SK-N-SH treated with all-trans-retinoic acid at 6 μM for 48 hours (cell line): Measurements from ENCODE around the gene CNNM1.

Source experiments
- ATAC-seq: fragments of 200-7000 bp; cut with Tn5 transposase; 3 replicates; pipeline ENCODE4 v1.9.1; 2020; ENCODE audit warnings: mild to moderate bottlenecking, moderate library complexity
- ARNTL ChIP-seq: fragments of 450-650 bp; formaldehyde crosslinking; IDR thresholded peaks from 2 replicates; pipeline ENCODE4 v1.5.0; 2020; ENCODE audit warnings: low read depth, mild to moderate bottlenecking, moderate library complexity, borderline replicate concordance
- BACH2 ChIP-seq: fragments of 250-450 bp; sonication (Bioruptor Pico); IDR thresholded peaks from 2 replicates; pipeline ENCODE4 v1.9.0; 2021; ENCODE audit warnings: mild to moderate bottlenecking, borderline replicate concordance
- CSDC2 ChIP-seq: fragments of 250-450 bp; sonication (Bioruptor Pico); IDR thresholded peaks from 2 replicates; pipeline ENCODE4 v1.5.0; 2020; ENCODE audit warnings: mild to moderate bottlenecking, moderate library complexity
- GLIS3 ChIP-seq: fragments of 250-450 bp; sonication (Bioruptor Pico); IDR thresholded peaks from 2 replicates; pipeline ENCODE4 v1.5.0; 2020; ENCODE audit warnings: mild to moderate bottlenecking, moderate library complexity
- OSR1 ChIP-seq: fragments of 250-450 bp; sonication (Bioruptor Pico); IDR thresholded peaks from 2 replicates; pipeline ENCODE4 v1.8.0; 2022; ENCODE audit warnings: moderate library complexity, mild to moderate bottlenecking, inconsistent platforms
- PATZ1 ChIP-seq: fragments of 250-450 bp; sonication (Bioruptor Pico); IDR thresholded peaks from 2 replicates; pipeline ENCODE4 v1.8.0; 2020; ENCODE audit warnings: mild to moderate bottlenecking, moderate library complexity, borderline replicate concordance
- PPARA ChIP-seq: fragments of 250-450 bp; sonication (Bioruptor Pico); IDR thresholded peaks from 2 replicates; pipeline ENCODE4 v1.5.0; 2020; ENCODE audit warnings: mild to moderate bottlenecking, borderline replicate concordance
- RARB ChIP-seq: fragments of 250-450 bp; sonication (Bioruptor Pico); IDR thresholded peaks from 2 replicates; pipeline ENCODE4 v1.8.0; 2021; ENCODE audit warnings: mild to moderate bottlenecking, moderate library complexity
- SNAI2 ChIP-seq: fragments of 250-450 bp; sonication (Bioruptor Pico); IDR thresholded peaks from 2 replicates; pipeline ENCODE4 v1.5.0; 2020; ENCODE audit warnings: mild to moderate bottlenecking, moderate library complexity
- TCF4 ChIP-seq: fragments of 250-450 bp; sonication (Bioruptor Pico); IDR thresholded peaks from 2 replicates; pipeline ENCODE4 v1.8.0; 2021; ENCODE audit warnings: mild to moderate bottlenecking, moderate library complexity, borderline replicate concordance
- TOX ChIP-seq: fragments of 250-450 bp; sonication (Bioruptor Pico); IDR thresholded peaks from 2 replicates; pipeline ENCODE4 v1.8.0; 2021; ENCODE audit warnings: mild to moderate bottlenecking, moderate library complexity, borderline replicate concordance
- TSHZ2 ChIP-seq: fragments of 250-450 bp; sonication (Bioruptor Pico); IDR thresholded peaks from 2 replicates; pipeline ENCODE4 v1.5.0; 2020; ENCODE audit warnings: mild to moderate bottlenecking, moderate library complexity
- ZFP3 ChIP-seq: fragments of 250-450 bp; sonication (Bioruptor Pico); IDR thresholded peaks from 2 replicates; pipeline ENCODE4 v1.5.0; 2020; ENCODE audit warnings: mild to moderate bottlenecking, moderate library complexity
- ZNF565 ChIP-seq: fragments of 450-650 bp; formaldehyde crosslinking; conservative IDR thresholded peaks from 2 replicates; pipeline ENCODE4 v1.5.0; 2020; ENCODE audit warnings: low read depth, mild to moderate bottlenecking, moderate library complexity
- ZNF8 ChIP-seq: fragments of 450-650 bp; formaldehyde crosslinking; IDR thresholded peaks from 2 replicates; pipeline ENCODE4 v1.5.0; 2020; ENCODE audit warnings: mild to moderate bottlenecking, moderate library complexity
- TF ChIP-seq, protein P1 (sequence below): fragments of 250-450 bp; sonication (Bioruptor Pico); IDR thresholded peaks from 2 replicates; pipeline ENCODE4 v1.5.1; 2020; ENCODE audit warnings: low read depth, mild to moderate bottlenecking, moderate library complexity

CNNM1 gene

GRCh38 chr10:99365311-99365710, 36.2 kb downstream of the CNNM1 start (continued):
- TF ChIP-seq OSR1 (CRISPR knock-in tag) (no peak), GLIS3 (CRISPR knock-in tag) (no peak), ZFP3 (CRISPR knock-in tag) (no peak)

- TF ChIP-seq TSHZ2 (CRISPR knock-in tag) (no peak), PATZ1 (CRISPR knock-in tag) (no peak), BACH2 (CRISPR knock-in tag) (no peak), ZNF8 (CRISPR knock-in tag) (no peak), ZNF565 (CRISPR knock-in tag) (no peak), TOX (CRISPR knock-in tag) (no peak), CSDC2 (no peak)
- ATAC-seq: no peak
Measured at GRCh38 chr10:99365736-99366135, 36.6 kb downstream of the CNNM1 start.

DNA sequence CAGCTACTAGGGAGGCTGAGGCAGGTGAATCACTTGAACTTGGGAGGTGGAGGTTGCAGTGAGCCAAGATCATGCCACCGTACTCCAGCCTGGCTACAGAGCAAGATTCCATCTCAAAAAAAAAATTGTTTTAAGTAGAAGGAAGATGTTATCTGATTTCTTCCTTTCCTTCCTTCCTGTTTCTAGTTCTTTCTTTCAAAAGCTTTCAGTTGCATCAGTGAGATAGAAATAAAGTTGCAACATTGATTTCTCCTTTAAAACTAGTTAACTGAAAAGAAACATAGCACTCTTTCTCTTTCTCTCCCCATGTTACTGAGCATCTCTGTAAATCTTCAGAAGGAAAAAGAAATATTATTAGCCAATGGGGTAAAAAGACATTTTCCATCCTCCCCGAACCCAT, 37.5 kb downstream of the CNNM1 start:
- no peak for ATAC-seq
- TF ChIP-seq PPARA (CRISPR knock-in tag) (no peak), RARB (CRISPR knock-in tag) (no peak)
- TF ChIP-seq, protein P1, sequence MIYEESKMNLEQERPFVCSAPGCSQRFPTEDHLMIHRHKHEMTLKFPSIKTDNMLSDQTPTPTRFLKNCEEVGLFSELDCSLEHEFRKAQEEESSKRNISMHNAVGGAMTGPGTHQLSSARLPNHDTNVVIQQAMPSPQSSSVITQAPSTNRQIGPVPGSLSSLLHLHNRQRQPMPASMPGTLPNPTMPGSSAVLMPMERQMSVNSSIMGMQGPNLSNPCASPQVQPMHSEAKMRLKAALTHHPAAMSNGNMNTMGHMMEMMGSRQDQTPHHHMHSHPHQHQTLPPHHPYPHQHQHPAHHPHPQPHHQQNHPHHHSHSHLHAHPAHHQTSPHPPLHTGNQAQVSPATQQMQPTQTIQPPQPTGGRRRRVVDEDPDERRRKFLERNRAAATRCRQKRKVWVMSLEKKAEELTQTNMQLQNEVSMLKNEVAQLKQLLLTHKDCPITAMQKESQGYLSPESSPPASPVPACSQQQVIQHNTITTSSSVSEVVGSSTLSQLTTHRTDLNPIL (CRISPR knock-in tag): no peak
- TF ChIP-seq, all 23 proteins: peak for 0

DNA sequence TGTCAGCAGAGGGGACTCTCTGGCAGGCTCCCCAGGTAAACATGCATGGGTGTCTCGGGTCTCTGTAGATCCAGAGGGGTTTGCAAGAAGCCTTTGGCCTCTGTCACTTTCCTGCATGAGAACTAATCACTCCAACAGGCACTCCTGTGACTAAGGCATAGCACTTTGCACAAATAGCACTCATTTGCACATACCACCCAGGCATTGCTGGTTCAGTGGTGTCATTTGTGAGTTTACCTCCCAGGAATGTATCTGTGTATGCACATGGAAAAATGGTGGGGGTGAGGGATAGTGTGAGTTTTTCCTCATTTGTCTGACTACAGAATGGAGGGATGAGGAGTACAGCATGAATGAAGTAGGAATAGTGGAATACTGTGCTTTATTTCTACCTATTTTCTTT, 39.5 kb downstream of the CNNM1 start:
- no peak for ATAC-seq
- TF ChIP-seq TCF4 (no peak), ZFP3 (CRISPR knock-in tag) (no peak), SNAI2 (CRISPR knock-in tag) (no peak), RARB (CRISPR knock-in tag) (no peak)
- TF ChIP-seq, protein P1 (CRISPR knock-in tag): no peak

DNA sequence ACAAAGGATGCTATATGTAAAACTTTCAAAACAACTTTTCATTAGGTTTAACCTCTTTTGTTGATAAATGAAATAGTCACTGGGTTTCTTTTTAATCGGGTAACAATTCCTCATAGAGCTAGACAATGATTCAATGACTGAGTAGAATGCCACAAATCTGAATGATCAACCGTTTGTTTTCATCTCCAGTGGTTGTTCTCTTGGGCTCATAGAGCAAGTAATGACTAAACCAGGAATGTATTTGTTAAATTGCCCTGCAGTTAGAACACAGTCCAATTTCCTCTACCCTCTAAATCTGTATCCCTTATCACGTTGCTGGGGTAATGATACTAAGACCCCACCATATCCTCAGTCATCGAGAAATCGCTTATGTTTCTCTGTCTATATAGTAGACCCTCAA, 40.0 kb downstream of the CNNM1 start:
- no peak for TF ChIP-seq ARNTL (CRISPR knock-in tag)
- no peak for TF ChIP-seq GLIS3 (CRISPR knock-in tag)
- ATAC-seq: no peak

DNA sequence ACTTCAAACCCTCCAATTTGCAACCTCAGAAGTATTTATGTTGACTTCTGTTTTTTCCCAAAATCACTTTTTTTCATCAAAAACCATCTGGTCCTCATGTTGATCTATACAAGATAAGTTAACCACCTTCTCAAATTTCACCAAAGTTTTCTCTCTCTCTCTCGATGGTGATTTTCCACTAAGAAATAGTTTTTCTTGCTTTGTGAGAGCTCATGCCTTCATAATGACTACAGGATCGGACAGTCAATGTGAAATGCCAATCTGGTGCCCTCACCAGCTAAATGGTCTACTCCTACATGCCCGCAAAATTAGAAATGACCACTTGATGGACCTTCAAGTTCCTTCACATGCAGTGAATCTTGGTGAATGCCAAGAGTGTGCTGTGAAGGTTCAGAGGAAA, 40.4 kb downstream of the CNNM1 start:
- no peak for TF ChIP-seq RARB (CRISPR knock-in tag)
- no peak for TF ChIP-seq BACH2 (CRISPR knock-in tag)
- no peak for TF ChIP-seq ZNF8 (CRISPR knock-in tag)
- no peak for TF ChIP-seq GLIS3 (CRISPR knock-in tag)
- TF ChIP-seq SNAI2 (CRISPR knock-in tag): no peak
- no peak for TF ChIP-seq PPARA (CRISPR knock-in tag)
- TF ChIP-seq, all 23 proteins: peak for 0
- ATAC-seq: no peak
